Right lung (tissue), 10 donors: ENCODE results near the gene PON2. TPM values are rescaled to one million over a fixed set of nuclear protein-coding genes. Genes with fewer than 3 reads are reported as not detected.

Experiments used
- DNase-seq, 2 donors: peaks; one replicate each; pipeline ENCODE4 v3.0.0-alpha.2; 2013
- long read RNA-seq, 8 donors: transcript quantifications; one replicate each; lab custom pipeline, GENCODE V29; 2026
- polyA plus RNA-seq, 5 donors: library from polyadenylated mRNA; unstranded; fragments of 120-200 nt; gene quantifications; one replicate each; pipeline versions ENCODE4 v1.2.1 to v1.2.3, GENCODE V29; 2013; ENCODE audit warnings: inconsistent platforms in 1 of 5, low replicate concordance in 1 of 5; ENCODE audit not compliant: insufficient read length in 5 of 5, insufficient read depth in 1 of 5

PON2 gene
- 100 to 1,000 TPM; 221 to 436 (median 330) TPM for polyA plus RNA-seq
- long read RNA-seq, donor 1, transcript PON2-218 (9 exons, 1,653 nt): major isoform, 38 of 233 reads
- long read RNA-seq, donor 1, transcript PON2-215 (3 exons, 579 nt): major isoform, 38 of 233 reads
- long read RNA-seq, donor 1, transcript PON2-205 (2 exons, 627 nt): minor isoform, 13 of 233 reads
- long read RNA-seq, donor 1, transcript PON2-202 (9 exons, 1,726 nt): minor isoform, 6 of 233 reads
- long read RNA-seq, donor 1, partial matches to known transcripts: 133 of 233 reads
- long read RNA-seq, donor 1, other reads (novel, unspliced or antisense): 0 of 233 reads
- long read RNA-seq, donor 2, transcript PON2-215 (3 exons, 579 nt): minor isoform, 5 of 49 reads
- long read RNA-seq, donor 2, transcript PON2-218 (9 exons, 1,653 nt): major isoform, 32 of 49 reads
- long read RNA-seq, donor 2, transcript PON2-202 (9 exons, 1,726 nt): minor isoform, 5 of 49 reads
- long read RNA-seq, donor 2, partial matches to known transcripts: 6 of 49 reads
- long read RNA-seq, donor 2, other reads (novel, unspliced or antisense): 0 of 49 reads
- long read RNA-seq, donor 3, transcript PON2-218 (9 exons, 1,653 nt): major isoform, 44 of 224 reads
- long read RNA-seq, donor 3, transcript PON2-215 (3 exons, 579 nt): minor isoform, 19 of 224 reads
- long read RNA-seq, donor 3, transcript PON2-202 (9 exons, 1,726 nt): minor isoform, 9 of 224 reads
- long read RNA-seq, donor 3, transcript PON2-207 (2 exons, 573 nt): minor isoform, 6 of 224 reads
- long read RNA-seq, donor 3, partial matches to known transcripts: 142 of 224 reads
- long read RNA-seq, donor 3, other reads (novel, unspliced or antisense): 0 of 224 reads
- long read RNA-seq, donor 4, transcript PON2-218 (9 exons, 1,653 nt): major isoform, 14 of 98 reads
- long read RNA-seq, donor 4, transcript PON2-215 (3 exons, 579 nt): minor isoform, 10 of 98 reads
- long read RNA-seq, donor 4, partial matches to known transcripts: 64 of 98 reads
- long read RNA-seq, donor 4, other reads (novel, unspliced or antisense): 0 of 98 reads
- long read RNA-seq, donor 5, transcript PON2-218 (9 exons, 1,653 nt): major isoform, 34 of 192 reads
- long read RNA-seq, donor 5, transcript PON2-215 (3 exons, 579 nt): minor isoform, 30 of 192 reads
- long read RNA-seq, donor 5, transcript PON2-202 (9 exons, 1,726 nt): minor isoform, 7 of 192 reads
- long read RNA-seq, donor 5, partial matches to known transcripts: 115 of 192 reads
- long read RNA-seq, donor 5, other reads (novel, unspliced or antisense): 0 of 192 reads
- long read RNA-seq, donor 6, transcript PON2-215 (3 exons, 579 nt): minor isoform, 32 of 173 reads
- long read RNA-seq, donor 6, transcript PON2-202 (9 exons, 1,726 nt): minor isoform, 6 of 173 reads
- long read RNA-seq, donor 6, transcript PON2-205 (2 exons, 627 nt): minor isoform, 6 of 173 reads
- long read RNA-seq, donor 6, transcript PON2-218 (9 exons, 1,653 nt): major isoform, 38 of 173 reads
- long read RNA-seq, donor 6, partial matches to known transcripts: 85 of 173 reads
- long read RNA-seq, donor 6, other reads (novel, unspliced or antisense): 0 of 173 reads
- long read RNA-seq, donor 7, transcript PON2-218 (9 exons, 1,653 nt): major isoform, 46 of 198 reads
- long read RNA-seq, donor 7, transcript PON2-202 (9 exons, 1,726 nt): minor isoform, 11 of 198 reads
- long read RNA-seq, donor 7, transcript PON2-205 (2 exons, 627 nt): minor isoform, 5 of 198 reads
- long read RNA-seq, donor 7, transcript PON2-215 (3 exons, 579 nt): minor isoform, 29 of 198 reads
- long read RNA-seq, donor 7, partial matches to known transcripts: 103 of 198 reads
- long read RNA-seq, donor 7, other reads (novel, unspliced or antisense): 0 of 198 reads
- long read RNA-seq, donor 8, transcript PON2-218 (9 exons, 1,653 nt): major isoform, 14 of 64 reads
- long read RNA-seq, donor 8, transcript PON2-202 (9 exons, 1,726 nt): minor isoform, 5 of 64 reads
- long read RNA-seq, donor 8, transcript PON2-215 (3 exons, 579 nt): minor isoform, 8 of 64 reads
- long read RNA-seq, donor 8, partial matches to known transcripts: 36 of 64 reads
- long read RNA-seq, donor 8, other reads (novel, unspliced or antisense): 0 of 64 reads

DNA sequence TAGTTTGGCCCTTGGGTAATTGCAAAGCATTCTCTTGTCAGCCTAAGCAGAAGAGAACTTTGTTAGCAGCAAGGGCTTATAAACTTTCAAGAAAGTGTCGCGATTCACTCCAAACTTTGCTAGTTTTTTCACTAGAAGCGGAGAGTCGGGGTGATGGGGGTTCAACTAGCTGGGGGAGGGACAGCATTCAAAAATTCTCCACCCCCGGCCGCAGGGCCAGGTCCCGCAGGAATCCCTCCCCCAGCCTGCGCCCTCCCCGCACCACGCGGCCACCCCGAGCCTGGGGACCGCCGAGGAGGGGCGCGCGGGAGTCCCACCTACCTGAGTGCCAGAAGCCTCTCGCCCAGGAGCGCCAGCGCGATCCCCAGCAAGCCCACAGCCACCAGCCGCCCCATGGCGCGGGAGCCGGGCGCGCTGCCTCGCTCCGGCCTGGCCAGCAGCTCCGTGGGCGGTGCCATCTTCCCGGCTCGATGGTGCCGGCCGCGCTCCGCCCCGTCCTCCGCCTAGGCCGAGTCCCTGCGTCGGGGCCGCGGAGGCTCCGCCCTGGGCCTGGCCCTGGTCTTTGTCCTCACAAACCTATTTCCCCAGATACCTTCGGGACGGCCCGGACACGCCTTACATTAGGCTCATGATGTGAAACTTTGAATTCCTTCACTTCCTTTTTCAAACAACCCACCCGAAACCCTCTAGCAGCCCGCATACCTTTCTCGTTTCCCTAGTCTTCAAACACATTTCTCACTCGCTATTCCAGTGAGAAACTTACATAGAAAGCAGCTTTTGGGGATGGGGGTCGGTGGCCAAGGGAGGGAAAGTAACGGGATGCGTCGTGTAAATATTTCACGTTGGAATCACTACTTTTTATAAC is at the start of gene PON2:
TSS of gene PON2 (minus strand) at position 472 of the 865 bp plus-strand sequence. CDS start at position 395, 77 bp downstream.
- peak; percentile 82 to 89 for DNase-seq

DNA sequence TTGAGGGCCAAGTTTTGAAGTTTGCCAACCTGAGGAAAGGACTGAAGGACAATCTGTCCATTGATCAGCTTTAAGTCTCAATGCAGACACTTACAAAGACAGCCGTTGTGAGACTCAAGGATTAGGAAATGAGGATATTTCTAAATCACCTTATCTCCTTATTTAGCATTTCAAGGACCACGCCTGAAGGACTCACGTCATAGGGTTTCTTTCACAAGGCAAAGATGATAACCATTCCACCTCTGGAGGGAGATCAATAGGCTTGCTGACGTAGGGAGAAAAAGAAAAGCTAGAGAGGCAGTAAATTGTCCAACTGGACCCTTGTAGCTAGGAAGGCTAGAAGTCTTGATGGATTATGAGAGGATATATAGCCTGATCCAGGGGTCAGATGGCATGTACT is 47.6 kb upstream of the PON2 start:
- DNase-seq: no peak

DNA sequence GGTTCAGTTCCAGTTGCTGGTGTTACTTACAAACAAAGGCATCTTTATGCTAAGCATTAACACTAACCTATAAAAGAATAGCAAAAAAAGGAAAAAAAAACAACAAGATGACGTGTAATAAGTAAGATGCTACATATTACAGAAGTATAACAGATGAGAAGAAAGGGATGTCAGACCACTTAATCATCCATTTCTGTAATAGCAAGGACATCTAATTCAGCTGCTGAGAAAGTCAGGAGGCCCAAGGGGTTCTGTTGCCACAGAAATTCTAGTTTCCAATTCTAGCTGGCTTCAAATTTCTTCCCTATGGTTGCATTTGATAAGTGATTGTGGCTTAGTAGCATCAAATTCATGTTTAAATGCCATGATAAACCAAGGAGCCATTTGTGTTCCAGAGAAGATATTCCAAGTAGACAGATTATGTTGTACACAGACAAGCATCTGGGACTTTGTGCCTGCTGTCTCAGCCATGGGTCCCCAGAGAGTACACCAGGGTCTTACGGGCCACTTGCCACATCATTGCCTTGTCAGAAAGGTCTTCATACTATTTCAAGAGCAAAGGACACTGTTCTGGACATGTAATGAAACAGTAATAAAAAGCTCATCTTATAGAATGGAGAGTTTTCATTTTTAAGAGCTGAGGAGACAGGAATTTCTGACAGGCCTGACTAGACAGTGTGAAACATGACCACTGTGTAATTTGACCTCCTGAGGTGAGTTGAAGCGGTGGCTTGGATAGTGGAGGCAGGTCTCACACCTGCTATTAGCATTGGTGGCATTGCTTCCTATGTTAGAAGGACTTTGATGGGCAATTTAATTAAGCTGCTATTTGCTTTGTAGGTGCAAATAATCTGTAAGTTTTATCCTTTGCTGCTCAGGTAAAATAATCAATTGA is 46.7 kb upstream of the PON2 start:
- DNase-seq: no peak

DNA sequence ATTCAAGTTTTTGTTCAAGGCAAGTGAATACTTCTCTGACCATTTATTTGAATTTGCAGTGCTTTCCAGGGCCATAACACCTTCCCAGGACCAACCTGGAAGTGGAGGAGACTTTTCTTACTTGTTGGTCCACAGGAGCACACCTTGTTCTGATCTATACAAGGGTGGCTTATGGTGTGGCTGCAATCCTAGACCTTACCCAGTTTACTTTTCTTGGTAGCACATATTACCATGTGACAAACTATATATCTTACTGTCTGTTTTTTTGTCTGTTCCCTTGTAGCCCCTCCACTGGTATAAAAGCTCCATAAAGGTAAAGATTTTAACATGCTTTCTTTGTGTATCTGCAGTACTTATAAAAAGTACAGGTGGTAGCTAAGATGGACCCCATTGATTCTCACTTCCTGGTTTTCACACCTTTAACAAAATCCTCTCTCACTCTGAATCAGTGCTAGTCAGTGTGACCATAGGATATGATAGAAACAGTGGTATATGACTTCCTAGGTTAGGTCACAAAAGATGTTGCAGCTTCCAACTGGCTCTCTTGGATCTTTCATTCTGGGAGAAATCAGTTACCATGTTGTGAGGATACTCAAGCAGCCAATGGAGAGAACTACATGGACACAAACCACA is 45.3 kb upstream of the PON2 start:
- no peak for DNase-seq

DNA sequence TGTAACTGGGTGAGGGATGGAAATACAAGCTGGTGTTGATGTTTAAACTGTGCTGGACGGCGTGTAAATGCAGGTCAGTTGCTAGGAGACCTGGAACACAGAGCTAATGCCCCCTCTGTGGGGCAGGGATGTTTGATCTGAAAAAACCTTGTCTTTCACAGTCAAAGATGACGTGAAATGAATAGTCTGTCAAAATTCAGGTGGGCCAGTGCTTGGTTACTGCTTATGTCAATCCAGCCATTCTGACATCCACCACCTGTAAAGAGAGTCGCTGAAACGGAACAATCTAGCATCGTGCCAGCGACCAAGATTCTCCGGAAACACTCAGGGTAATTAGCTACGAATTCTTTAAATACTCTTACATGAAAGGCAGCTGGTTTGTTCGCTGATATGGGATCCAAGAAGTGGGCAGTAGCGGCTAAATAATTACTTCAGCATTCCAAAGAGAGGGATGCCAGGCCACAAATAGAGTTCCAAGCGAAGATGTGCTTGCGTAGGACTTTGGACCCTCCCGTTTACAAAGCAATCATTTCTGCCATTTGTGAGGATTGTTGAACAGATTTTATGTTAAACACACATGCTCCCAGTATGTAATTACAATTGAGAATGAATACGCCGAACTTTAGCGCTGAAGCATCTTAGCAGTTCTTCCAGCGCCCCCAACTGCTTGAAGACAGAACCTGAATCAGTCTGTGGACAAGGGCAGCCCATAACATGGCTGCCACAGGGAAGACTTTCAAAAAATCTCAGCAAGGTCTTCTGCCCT is 43.6 kb upstream of the PON2 start:
- DNase-seq: no peak

DNA sequence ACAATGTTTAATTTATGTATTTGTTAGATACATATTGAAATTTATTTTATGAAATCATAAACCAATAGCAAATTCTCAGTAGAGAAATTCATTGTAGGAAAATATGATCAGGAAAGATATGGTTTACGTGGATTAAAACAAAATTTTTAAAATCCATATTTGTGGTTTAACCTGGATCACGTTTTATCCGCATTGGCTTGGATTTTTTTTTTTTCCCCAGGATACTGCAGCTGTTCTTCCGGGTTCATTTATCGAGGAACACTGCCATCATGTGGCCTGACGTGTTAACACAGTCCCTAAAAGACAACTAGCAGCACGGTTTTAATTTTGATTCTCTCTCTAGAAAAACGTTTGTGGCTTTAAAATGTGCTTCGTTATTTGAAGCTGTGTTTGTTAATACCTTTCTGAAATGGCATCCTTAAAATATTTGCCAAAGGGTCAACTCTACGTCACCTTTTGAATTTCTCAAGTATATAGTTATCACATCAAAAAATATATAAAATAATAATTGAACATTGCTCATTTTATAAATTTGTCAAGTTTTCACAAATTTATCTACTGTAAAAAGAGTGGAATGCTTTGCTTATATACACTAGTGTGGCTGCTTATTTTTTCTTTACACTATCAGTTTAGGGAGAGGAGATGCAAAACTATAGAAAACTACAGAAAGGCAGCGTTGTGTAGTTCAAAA is 42.2 kb upstream of the PON2 start:
- peak; percentile 54 to 77 for DNase-seq

DNA sequence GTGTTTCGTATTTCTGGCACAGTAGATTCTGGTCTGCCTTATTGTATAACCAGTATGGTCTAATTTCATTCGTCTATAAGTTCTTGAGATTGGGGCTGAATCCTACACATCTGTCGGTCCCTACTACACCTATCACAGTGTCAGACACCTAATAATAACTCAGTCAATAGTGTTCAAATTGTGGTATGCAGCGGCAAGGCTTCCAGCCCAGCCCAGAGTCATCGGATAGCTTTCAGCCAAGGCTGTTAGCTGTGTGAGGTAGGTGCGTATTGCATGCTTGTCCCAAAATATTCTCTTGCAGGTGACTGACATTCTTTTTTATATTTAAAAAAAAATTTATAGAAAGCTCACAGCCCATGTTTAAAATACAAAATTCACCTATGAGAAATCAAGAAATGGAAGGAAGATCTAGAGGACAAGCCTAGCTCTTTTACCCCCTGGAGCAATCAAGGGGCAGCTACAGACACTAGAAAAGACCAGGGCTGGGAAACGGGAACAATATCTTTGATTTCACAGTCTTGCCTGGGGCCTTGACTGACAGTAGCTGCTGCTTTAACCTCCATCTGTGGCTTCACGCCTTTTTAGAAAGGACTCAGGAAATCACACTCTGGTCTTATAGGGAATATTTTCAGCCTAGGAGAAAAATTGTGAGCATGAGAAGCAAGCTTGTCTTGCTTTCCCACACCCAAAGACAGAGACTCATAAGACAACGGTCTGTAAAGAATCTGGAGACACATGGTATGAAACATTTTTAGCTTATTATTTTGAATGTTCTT is 41.4 kb upstream of the PON2 start:
- DNase-seq: no peak

DNA sequence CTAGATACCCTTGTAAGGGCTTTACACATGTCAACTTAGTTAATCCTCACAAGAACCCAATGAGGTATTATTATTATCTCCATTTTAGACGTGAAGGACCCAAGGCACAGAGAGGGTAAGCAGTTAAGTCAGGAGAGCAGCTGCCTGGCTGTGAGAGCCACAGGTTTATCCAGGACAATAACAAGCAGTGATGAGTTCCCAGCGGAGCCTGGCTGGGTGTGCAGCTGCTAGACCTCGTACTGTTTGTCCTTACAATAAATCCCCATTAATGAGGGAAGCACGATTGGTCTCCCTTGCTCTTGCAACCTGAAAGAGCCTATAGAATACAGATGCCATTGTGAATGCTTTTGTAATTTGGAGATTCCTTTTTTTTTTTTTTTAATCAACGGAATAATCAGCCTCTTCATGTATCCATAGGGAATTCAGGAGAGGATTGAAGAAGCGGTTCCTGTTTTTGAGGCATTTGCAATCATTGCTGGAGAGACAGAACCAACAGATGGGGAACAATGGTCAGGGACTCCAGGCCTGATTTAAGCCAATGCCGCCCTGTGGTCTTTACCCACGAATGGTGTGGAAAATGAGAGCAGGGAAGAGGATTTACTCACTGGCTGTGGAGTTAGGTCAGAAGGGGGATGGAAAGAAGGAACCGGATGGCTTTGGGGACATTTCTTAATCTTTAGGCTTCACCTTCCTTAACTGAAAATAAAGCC is 38.6 kb upstream of the PON2 start:
- DNase-seq: no peak

DNA sequence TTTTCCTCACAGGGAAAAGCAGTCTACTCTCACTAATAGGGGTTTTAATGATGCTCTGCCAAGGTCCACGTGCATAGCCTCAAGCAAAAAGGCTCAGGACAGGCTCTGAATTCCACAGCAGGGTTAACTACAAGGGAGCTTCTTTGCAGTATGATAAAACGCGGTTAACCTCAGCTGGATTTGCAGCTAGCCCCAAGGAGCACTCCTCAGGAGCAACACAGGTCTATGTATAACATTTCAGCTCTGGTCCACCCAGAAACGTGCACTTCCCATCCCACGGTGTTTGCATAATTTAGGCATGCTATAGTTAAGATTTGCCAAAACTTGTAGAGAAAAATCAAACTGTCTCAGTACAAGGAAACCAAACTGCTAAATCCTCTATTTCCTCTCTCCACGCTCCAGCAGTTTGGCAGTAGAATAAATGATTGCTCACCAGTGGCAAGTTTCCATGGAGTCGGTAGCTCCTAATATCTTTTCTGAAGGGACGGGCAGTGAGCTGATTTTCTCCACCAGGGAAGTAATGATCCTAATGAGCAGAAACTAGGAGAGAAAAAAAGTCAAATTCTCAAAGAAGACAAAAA is 37.8 kb upstream of the PON2 start:
- no peak for DNase-seq

DNA sequence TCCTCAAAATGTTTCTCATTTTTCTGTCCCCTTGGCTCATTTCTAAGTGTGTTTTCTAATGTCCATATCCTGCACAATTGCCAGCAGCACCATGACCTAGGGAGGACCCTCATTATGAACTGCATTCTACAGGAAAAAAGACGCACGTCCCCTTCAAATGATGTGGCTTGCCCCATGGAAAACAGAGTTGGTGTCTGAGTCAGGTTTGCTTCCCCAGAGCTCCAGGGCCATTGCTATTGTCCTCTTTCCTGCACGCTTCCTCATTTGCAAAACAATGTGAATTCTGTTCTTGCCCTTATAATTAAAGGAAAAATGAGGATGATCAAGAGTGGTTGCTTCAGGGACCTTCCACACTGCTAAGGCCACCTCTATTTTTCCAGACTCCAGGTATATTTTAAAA is 36.2 kb upstream of the PON2 start:
- no peak for DNase-seq

DNA sequence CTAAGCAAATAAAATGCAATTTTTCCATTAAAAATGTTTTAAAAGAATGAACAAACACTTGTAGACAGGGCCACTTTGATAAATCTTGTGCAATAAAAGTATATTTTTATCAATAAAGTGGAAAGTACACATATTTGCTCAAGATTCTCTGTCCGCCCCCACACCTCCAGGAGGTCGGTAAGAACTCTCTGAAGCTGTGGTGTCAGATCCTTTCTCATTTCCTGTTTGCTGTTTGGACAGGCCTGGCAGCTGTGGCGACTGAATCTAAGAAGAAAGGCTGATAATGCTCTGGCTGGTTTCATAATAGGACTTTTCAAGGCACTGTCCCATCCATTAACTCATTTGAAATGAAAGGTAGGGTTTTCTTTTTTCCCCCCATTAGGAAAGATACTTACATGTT is 35.6 kb upstream of the PON2 start:
- DNase-seq: no peak

DNA sequence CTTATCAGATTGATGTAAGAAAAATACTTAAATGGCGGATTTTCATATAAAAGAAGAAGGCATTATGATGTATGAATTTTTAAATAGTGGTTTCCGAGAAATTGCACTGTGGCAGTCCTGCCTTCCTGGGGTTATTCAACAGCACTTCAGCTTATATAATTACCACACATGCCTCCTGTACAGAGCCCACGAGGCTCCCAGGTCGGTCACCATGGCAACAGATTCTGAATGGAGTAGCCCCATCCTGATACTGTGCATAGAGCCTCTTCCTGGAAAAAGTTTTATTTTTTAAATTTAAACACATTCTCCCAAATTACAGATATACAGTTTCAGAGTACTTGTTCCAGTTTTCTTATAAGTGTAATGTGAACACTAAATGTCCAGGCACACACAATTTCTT is 35.0 kb upstream of the PON2 start:
- DNase-seq: no peak

DNA sequence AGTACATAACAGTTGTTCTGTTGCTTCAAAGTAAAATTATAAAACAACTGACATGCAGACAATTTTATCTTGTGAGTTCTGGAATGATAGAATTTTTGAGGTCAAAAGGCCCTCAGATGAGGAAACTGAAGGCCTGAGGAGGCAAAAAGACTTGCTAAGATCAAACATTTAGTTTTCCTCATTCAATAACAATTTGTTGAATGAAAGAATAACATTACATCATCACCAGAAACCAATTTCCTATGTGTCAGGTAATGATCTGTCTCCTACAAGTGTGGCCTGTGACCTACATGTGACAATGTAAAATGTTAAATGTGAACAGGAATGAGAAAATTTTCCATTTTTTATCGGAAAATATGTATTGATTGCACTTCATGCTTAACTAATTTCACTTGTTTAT is 34.4 kb upstream of the PON2 start:
- DNase-seq: no peak
